Posterior cingulate gyrus (tissue), 11 donors: ENCODE measurements around the gene LRRC74A.

ENCODE experiments used
- DNase-seq, 10 donors: peaks; one replicate each; pipeline versions ENCODE4 v3.0.0 to v3.0.0-alpha.2; 2020 to 2021; ENCODE audit warnings: mixed read lengths in 3 of 10
- intact Hi-C: fragments of 100-400 bp; cut with DNase I; formaldehyde crosslinking; loops from one replicate; pipeline ENCODE4 v1.15.1; 2023

The LRRC74A gene

GRCh38 chr14:76826122-76826521 is at the start of gene LRRC74A:
LRRC74A (plus strand) TSS chr14:76826408; CDS start chr14:76826698, 290 bp downstream.
- no peak for DNase-seq
- intact Hi-C loops: no loop called here

- peak in 2 of 10 donors; percentile 61 to 66 for DNase-seq
- intact Hi-C loops: no loop called here
These were observed 49.6 kb upstream of the LRRC74A start for GRCh38 chr14:76776428-76777251.

GRCh38 chr14:76777721-76778120 is 48.5 kb upstream of the LRRC74A start:
- peak in 2 of 10 donors; percentile 33 to 61 for DNase-seq
- intact Hi-C loops: no loop called here

DNA sequence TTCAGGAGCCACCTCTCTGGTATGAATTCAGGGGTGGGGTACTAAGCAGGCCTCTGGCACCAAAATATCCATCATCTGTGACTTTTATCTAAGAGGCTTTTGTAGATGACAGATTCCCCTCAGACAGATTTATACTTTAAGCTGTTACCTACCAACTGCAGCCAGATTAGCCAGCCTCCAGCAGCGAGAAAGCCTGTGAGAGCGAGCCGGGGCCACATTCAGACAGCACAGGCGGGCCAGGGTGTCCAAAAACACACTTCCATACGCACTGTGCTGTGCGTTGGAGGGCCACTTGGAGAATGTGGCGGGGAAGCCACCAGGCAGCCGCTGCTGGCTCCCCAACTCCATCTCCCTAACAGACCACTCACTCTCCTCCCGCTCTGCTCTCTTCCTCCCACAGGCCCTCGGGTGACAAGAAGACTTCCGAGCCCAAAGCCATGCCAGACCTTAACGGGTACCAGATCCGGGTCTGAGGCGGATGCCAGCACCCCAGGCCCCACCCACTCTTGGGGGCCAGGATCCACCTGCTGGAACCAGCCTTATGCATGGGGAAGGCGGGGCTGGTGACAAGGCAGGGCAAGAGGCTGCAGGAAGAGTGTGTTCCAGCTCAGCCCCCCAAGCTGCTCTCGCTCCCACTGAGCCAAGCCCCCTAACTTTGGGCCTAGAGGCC is 47.5 kb upstream of the LRRC74A start:
- peak in 5 of 10 donors; percentile 41 to 93 (median 85) for DNase-seq
- intact Hi-C loops: no loop called here

DNA sequence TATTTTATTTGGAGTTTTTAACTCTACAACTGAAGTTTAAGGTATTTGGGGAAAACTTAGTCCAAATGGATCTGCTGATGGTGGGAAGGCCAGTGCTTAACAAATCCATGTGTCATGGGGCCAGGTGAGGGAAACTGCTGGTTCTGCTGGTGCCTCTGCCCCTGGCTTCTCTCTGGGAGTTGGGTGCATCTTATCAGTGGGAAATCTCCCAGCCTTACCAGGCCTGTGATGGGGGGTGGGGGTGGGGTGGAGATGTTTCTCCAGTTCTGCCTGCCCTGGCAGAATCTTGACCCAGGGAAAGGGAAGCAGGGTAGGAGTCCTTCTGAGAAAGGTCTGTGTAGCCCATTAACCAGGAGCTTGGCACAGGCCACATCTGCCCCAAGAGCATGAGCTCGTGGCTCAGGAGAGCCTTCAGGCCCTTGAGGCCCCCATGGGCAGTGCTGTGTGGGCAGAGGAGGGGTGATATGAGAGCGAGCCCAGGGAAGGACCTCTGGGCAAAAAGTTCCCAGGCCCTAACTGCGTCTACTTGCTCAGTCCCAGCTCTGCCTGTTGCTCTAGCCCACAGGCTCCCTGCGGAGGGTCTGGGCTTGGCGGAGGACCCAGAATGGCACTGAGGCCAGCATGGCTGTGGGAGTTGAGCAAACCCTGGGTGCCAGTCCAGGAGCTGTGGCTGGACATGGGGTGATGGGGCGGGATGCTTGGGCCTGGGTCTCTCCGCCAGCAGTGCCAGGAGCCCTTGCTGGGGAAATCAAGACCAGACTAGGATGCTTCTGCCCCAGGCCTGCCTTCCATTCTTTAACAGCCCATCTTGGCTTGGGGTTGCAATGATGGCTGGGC is 46.8 kb upstream of the LRRC74A start:
- DNase-seq: peak in 2 of 10 donors; percentile 64 to 84

DNA sequence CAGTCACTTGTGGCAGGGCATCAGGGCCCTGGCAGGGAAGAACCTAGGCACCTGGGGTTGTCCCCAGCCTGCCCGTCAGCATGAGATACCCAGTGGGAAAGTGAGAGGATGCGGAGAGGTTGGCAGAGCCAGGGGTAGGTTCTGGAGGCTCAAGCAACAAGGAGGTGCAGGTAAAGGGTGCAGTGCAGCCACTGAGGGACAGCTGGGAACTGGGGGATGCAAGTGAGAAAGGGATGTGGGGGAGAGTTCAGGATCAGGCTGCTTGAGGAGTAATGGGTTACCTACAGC is 46.2 kb upstream of the LRRC74A start:
- intact Hi-C loops: no loop called here
- DNase-seq: peak in 1 of 10 donors; percentile 54

More for the DNA sequence above, 46.8 kb upstream of the LRRC74A start:
- intact Hi-C loops: no loop called here

GRCh38 chr14:76780360-76780759 is 45.8 kb upstream of the LRRC74A start:
- intact Hi-C loops: no loop called here
- peak in 2 of 10 donors; percentile 20 to 59 for DNase-seq

- intact Hi-C loops: no loop called here
- peak in 8 of 10 donors; percentile 67 to 96 (median 80) for DNase-seq
These were observed 45.1 kb upstream of the LRRC74A start for GRCh38 chr14:76780875-76781647.

DNA sequence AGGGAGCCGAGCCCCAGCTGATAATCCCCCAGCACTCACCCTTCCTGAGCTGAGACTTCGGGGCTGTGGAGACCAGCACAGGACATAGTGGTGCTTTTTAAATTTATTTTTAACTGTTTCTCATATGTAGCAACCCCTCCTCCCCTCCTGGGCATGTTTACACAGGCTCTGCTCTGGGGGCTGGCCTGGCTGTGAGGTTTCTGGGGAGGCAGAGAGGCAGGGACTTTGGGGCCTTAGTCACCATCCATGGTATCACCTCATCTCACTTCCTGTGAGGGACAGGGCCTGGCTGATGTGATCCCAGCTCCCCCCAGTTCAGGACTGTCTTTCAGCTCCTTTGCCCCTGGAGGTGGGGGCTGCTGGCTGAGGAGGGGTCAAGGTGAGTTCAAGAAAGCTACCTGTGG is 44.6 kb upstream of the LRRC74A start:
- intact Hi-C loops: no loop called here
- peak in 2 of 10 donors; percentile 54 for DNase-seq

DNA sequence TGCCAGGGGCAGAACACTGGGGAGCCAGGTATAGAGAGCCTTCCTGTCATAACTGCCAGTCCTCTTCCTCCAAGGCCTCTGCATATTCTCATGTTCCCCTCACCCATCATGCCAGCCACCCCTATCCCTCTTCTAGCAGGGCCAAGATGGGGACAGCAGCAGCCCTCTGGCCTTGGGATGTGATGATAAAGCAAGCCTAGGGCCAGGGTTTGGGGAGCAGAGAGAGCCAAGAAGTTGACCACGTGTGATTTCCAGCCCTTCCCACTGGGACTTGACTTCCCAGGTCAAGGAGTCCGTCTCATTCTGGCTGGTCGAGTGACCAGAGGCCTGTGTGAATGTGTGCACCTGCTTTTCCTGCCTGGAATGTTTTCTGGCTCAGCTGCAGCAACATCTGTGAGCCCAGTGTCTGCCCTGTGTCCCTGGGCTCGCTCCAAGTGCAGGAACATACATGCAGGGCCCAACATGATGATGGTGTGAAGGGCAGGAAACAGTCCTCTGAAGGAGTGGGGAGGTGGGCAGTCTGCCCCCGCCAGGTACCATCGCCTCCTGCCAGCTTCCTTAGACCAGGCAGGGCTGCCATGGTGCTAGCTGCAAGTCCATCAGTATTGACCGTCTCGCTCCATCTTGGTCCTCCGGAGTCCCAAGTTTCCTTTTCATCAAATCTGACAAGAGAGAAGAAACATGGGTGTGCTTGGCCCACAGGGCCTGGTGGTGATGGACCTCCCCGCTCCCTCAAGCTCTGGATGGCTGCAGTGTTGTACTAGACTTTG is 43.9 kb upstream of the LRRC74A start:
- intact Hi-C loops: no loop called here
- DNase-seq: peak in 2 of 10 donors; percentile 72 to 83

GRCh38 chr14:76782885-76783566 is 43.2 kb upstream of the LRRC74A start:
- DNase-seq: peak in 4 of 10 donors; percentile 40 to 82 (median 76)
- intact Hi-C loops: no loop called here

- intact Hi-C loops: loop anchor here (1.0 kb wide), 1 partner anchor 74 kb away; no protein-coding TSS in a partner anchor
- peak in 1 of 10 donors; percentile 67 for DNase-seq
These were observed 41.8 kb upstream of the LRRC74A start for GRCh38 chr14:76784266-76784874.

GRCh38 chr14:76784881-76785280 is 41.3 kb upstream of the LRRC74A start:
- peak in 8 of 10 donors; percentile 76 to 97 (median 84) for DNase-seq
- intact Hi-C loops: loop anchor here (1.0 kb wide), 1 partner anchor 75 kb away; no protein-coding TSS in a partner anchor

GRCh38 chr14:76786601-76787000 is 39.6 kb upstream of the LRRC74A start:
- intact Hi-C loops: no loop called here
- peak in 5 of 10 donors; percentile 47 to 92 (median 81) for DNase-seq

DNA sequence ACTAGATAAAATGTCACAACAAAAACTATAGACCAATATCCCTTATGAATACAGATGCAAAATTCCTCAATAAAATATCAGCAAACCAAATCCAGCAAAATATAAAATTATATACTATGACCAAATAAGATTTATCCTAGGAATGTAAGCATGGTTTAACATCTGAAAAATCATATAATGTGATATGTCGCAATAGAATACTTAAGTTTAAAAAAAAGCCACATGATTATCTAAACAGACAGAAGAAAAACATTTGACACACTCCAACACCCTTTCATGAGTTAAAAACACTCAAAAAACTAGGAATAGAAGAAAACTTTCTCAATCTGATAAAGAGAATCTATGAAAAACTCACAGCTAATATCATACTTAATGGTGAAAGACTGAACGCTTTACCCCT is 33.8 kb upstream of the LRRC74A start:
- no peak for DNase-seq
- intact Hi-C loops: no loop called here

DNA sequence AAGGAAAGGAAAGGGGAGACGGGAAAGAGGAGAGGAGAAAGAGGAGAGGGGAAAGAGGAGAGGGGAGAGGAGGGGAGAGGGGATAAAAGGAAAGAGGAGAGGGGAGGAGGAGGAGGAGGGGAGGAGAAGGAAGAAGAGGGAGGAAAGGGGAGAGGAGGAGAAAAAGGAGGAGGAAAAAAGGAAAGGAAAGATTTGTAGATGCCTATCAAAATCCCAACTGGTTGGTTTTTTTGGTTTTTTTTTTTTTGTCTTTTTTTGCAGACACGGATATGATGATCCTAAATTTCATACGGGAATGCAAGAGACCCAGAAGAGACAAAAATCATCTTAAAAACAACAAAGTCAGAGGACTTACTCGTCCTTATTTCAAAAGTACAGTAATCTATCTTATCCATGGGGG is 32.9 kb upstream of the LRRC74A start:
- intact Hi-C loops: no loop called here
- DNase-seq: no peak

DNA sequence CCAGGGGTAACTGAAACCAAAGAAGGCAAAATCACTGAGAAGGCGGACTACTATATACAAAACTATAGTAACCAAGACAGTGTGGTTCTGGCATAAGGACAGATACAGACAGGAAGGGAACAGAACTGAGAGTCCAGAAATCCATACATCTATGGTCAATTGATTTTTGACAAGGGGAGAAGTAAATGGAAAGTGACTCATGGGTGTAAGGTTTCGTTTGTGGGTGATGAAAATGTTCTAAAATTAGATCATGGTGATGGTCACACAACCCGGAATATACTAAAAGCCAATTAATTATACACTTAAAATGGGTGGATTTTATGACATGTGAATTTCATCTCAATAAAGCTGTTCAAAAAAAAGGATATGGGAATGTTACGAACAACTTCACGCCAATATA is 32.3 kb upstream of the LRRC74A start:
- intact Hi-C loops: no loop called here
- DNase-seq: no peak

DNA sequence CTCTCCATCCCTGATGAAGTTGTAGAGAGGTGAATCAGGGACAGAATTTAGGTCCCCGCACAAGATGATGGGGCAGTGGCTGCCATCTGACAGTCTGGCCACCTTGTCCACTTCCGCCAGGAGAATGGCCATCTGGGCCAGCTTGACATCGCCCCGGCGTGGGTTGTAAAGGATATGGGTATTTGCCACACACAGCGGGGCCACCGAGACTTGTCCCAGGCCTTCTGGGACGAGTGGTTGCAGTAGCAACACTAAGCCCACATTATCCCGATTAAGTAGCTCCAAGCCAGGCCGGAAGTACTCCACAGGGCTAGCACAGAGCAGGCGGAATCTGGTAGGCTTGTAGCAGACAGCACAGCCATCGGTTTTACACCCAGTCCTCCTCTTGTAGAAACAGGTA is 19.8 kb upstream of the LRRC74A start:
- intact Hi-C loops: no loop called here
- no peak for DNase-seq
